H1 (cell line): ENCODE measurements around the gene ATMIN. TPM values are rescaled to one million over a fixed set of nuclear protein-coding genes. Genes with fewer than 3 reads are reported as not detected.

Source experiments
- CTCF ChIA-PET: fragments of 300-600 bp; sonication (Branson Sonifier 250); formaldehyde crosslinking; loops from one replicate; lab custom pipeline; 2021; ENCODE audit not compliant: partially characterized antibody; lab: Charles Lee
- POLR2A ChIA-PET: fragments of 300-600 bp; sonication (Branson Sonifier 250); formaldehyde crosslinking; loops from one replicate; lab custom pipeline; 2021; ENCODE audit warnings: inconsistent platforms; ENCODE audit not compliant: partially characterized antibody; lab: Charles Lee
- DNase-seq, 2 experiments: peaks; one replicate each; pipeline versions ENCODE4 v3.0.0 to v3.0.0-alpha.2; 2010 to 2022; ENCODE audit warnings: low spot score in 2 of 2, low read depth in 1 of 2, mixed read lengths in 1 of 2
- FAIRE-seq: peaks from 2 replicates; lab custom pipeline; 2011; peaks lifted over from hg19 to GRCh38; lab: Jason Lieb, UNC
- H2AFZ ChIP-seq: 2 replicates; pipeline ENCODE4 v1.8.1; 2012; ENCODE audit warnings: low read length, inconsistent platforms
- H2AK5ac ChIP-seq: 2 replicates; pipeline ENCODE4 v1.6.1; 2013; ENCODE audit warnings: low read depth, low read length
- H2BK120ac ChIP-seq: replicated peaks from 2 replicates; pipeline ENCODE3; 2013; ENCODE audit warnings: low read depth, low read length, inconsistent platforms
- H2BK12ac ChIP-seq: 2 replicates; pipeline ENCODE4 v1.6.1; 2013; ENCODE audit warnings: low read depth, low read length
- H2BK15ac ChIP-seq: 2 replicates; pipeline ENCODE4 v1.6.1; 2013; ENCODE audit warnings: low read length
- H2BK20ac ChIP-seq: 2 replicates; pipeline ENCODE4 v1.6.1; 2013; ENCODE audit warnings: low read length
- H2BK5ac ChIP-seq: 2 replicates; pipeline ENCODE4 v1.6.1; 2013; ENCODE audit warnings: low read depth, low read length
- H3K14ac ChIP-seq: 2 replicates; pipeline ENCODE4 v1.6.1; 2013; ENCODE audit warnings: inconsistent platforms; ENCODE audit not compliant: insufficient read length
- H3K18ac ChIP-seq: 2 replicates; pipeline ENCODE4 v1.6.1; 2013; ENCODE audit warnings: low read length; ENCODE audit errors: extremely low read depth
- H3K23ac ChIP-seq: 2 replicates; pipeline ENCODE4 v1.6.1; 2013; ENCODE audit warnings: inconsistent platforms; ENCODE audit not compliant: insufficient read length
- H3K23me2 ChIP-seq: 2 replicates; pipeline ENCODE4 v1.6.1; 2013; ENCODE audit warnings: low read depth, low read length
- H3K27ac ChIP-seq: 2 replicates; pipeline ENCODE4 v1.6.1; 2011; ENCODE audit warnings: low read depth, low read length, inconsistent platforms
- H3K27me3 ChIP-seq, 4 experiments: replicated peaks in 1 of 4; 1 replicate in 1 of 4; 2 replicates in 3 of 4; pipeline versions ENCODE4 v1.6.1 to v1.8.1; 2011 to 2013; ENCODE audit warnings: low read length in 3 of 4, mild to moderate bottlenecking in 3 of 4, inconsistent platforms in 2 of 4, mixed read lengths in 2 of 4, moderate library complexity in 1 of 4; ENCODE audit not compliant: control insufficient read depth in 3 of 4, insufficient read depth in 3 of 4; ENCODE audit errors: extremely low read depth in 1 of 4
- H3K36me3 ChIP-seq, 4 experiments: 2 replicates each; pipeline versions ENCODE4 v1.6.1 to v1.8.1; 2011 to 2013; ENCODE audit warnings: mild to moderate bottlenecking in 4 of 4, low read length in 3 of 4, moderate library complexity in 2 of 4, control low read depth in 1 of 4, inconsistent platforms in 1 of 4; ENCODE audit not compliant: insufficient read depth in 4 of 4, control insufficient read depth in 2 of 4
- H3K4ac ChIP-seq: replicated peaks from 2 replicates; pipeline ENCODE3; 2013; ENCODE audit warnings: low read length, low read depth, mixed read lengths, inconsistent platforms; ENCODE audit not compliant: insufficient read length
- H3K4me1 ChIP-seq, 4 experiments: replicated peaks in 1 of 4; 1 replicate in 1 of 4; 2 replicates in 3 of 4; pipeline versions ENCODE4 v1.6.1 to v1.8.1; 2011 to 2013; ENCODE audit warnings: low read length in 3 of 4, inconsistent platforms in 2 of 4, mixed read lengths in 1 of 4; ENCODE audit not compliant: insufficient read depth in 4 of 4, control insufficient read depth in 3 of 4
- H3K4me2 ChIP-seq, 2 experiments: 2 replicates each; pipeline versions ENCODE4 v1.6.1 to v1.8.1; 2011 to 2013; ENCODE audit warnings: low read depth in 2 of 2, low read length in 2 of 2, control low read depth in 1 of 2, inconsistent platforms in 1 of 2, mild to moderate bottlenecking in 1 of 2; ENCODE audit not compliant: insufficient read depth in 1 of 2
- H3K4me3 ChIP-seq, 4 experiments: fragments of 200-600, 300-600 bp in 1 of 4; sonication (generic), shearing (Covaris generic), sonication (Bioruptor Twin) in 1 of 4; 2 replicates each; pipeline versions ENCODE4 v1.5.1 to v1.8.1; 2011 to 2016; ENCODE audit warnings: low read length in 4 of 4, low read depth in 3 of 4, control low read depth in 2 of 4, inconsistent platforms in 2 of 4, mild to moderate bottlenecking in 2 of 4, mixed read lengths in 1 of 4, moderate library complexity in 1 of 4; ENCODE audit not compliant: insufficient read depth in 2 of 4; ENCODE audit errors: extremely low read depth in 1 of 4
- H3K56ac ChIP-seq: replicated peaks from 2 replicates; pipeline ENCODE3; 2013; ENCODE audit warnings: low read depth, mild to moderate bottlenecking, mixed read lengths, low read length, inconsistent platforms; ENCODE audit not compliant: insufficient read length
- H3K79me1 ChIP-seq: 2 replicates; pipeline ENCODE4 v1.6.1; 2013; ENCODE audit warnings: low read depth, low read length, control low read depth
- H3K79me2 ChIP-seq, 2 experiments: 2 replicates each; pipeline versions ENCODE4 v1.6.1 to v1.8.1; 2012 to 2013; ENCODE audit warnings: low read length in 2 of 2, mild to moderate bottlenecking in 2 of 2, inconsistent platforms in 1 of 2; ENCODE audit not compliant: insufficient read depth in 2 of 2, control insufficient read depth in 1 of 2
- H3K9ac ChIP-seq, 4 experiments: replicated peaks in 1 of 4; 1 replicate in 1 of 4; 2 replicates in 3 of 4; pipeline versions ENCODE4 v1.6.1 to v1.8.1; 2011 to 2013; ENCODE audit warnings: low read depth in 3 of 4, low read length in 3 of 4, control low read depth in 2 of 4, mild to moderate bottlenecking in 2 of 4, moderate library complexity in 2 of 4, inconsistent platforms in 1 of 4; ENCODE audit errors: extremely low read depth in 1 of 4
- H3K9me3 ChIP-seq, 2 experiments: 2 replicates each; pipeline versions ENCODE4 v1.6.1 to v1.8.1; 2012 to 2013; ENCODE audit warnings: mild to moderate bottlenecking in 2 of 2, moderate library complexity in 2 of 2, control low read depth in 1 of 2, inconsistent platforms in 1 of 2, low read depth in 1 of 2, low read length in 1 of 2, mixed read lengths in 1 of 2; ENCODE audit not compliant: insufficient read depth in 2 of 2
- H4K20me1 ChIP-seq, 2 experiments: replicated peaks in 1 of 2; 2 replicates each; pipeline versions ENCODE3 to v1.8.1; 2011 to 2013; ENCODE audit warnings: inconsistent platforms in 2 of 2, low read length in 2 of 2, mild to moderate bottlenecking in 1 of 2; ENCODE audit not compliant: insufficient read depth in 2 of 2, control insufficient read depth in 1 of 2
- H4K5ac ChIP-seq: 2 replicates; pipeline ENCODE4 v1.6.1; 2013; ENCODE audit warnings: low read length, low read depth, mixed read lengths, inconsistent platforms; ENCODE audit not compliant: insufficient read length
- H4K8ac ChIP-seq: 2 replicates; pipeline ENCODE4 v1.8.0; 2013; ENCODE audit warnings: mild to moderate bottlenecking, moderate library complexity, low read length, inconsistent platforms; ENCODE audit not compliant: insufficient read depth; ENCODE audit errors: extremely low read depth
- H4K91ac ChIP-seq: replicated peaks from 2 replicates; pipeline ENCODE3; 2013; ENCODE audit warnings: low read length, mixed read lengths, inconsistent platforms; ENCODE audit not compliant: insufficient read length
- ASH2L ChIP-seq: fragments of 200-600, 300-600 bp; sonication (generic); IDR thresholded peaks from one replicate; pipeline ENCODE4 v1.7.1; 2017; ENCODE audit warnings: low read length
- CREB1 ChIP-seq: IDR thresholded peaks from 2 replicates; pipeline ENCODE4 v1.6.1; 2012; ENCODE audit warnings: inconsistent platforms
- EGR1 ChIP-seq: IDR thresholded peaks from 2 replicates; pipeline ENCODE4 v1.6.1; 2011; ENCODE audit warnings: low read depth, low read length, borderline replicate concordance
- HDAC6 ChIP-seq: IDR thresholded peaks from one replicate; pipeline ENCODE4 v1.7.1; 2012; ENCODE audit warnings: low read depth, mild to moderate bottlenecking, inconsistent platforms, low read length, moderate library complexity
- NANOG ChIP-seq: IDR thresholded peaks from 2 replicates; pipeline ENCODE4 v1.6.1; 2011; ENCODE audit warnings: low read length, low read depth, mild to moderate bottlenecking, inconsistent platforms; ENCODE audit not compliant: insufficient read depth, poor library complexity, severe bottlenecking
- POU5F1 ChIP-seq: IDR thresholded peaks from 2 replicates; pipeline ENCODE4 v1.6.1; 2011; ENCODE audit warnings: low read depth, mild to moderate bottlenecking, low read length, moderate library complexity
- SP4 ChIP-seq: IDR thresholded peaks from 2 replicates; pipeline ENCODE4 v1.6.1; 2012; ENCODE audit warnings: low read length, inconsistent platforms
- SRF ChIP-seq: IDR thresholded peaks from 2 replicates; pipeline ENCODE4 v1.6.1; 2011; ENCODE audit warnings: mild to moderate bottlenecking, low read depth, low read length, moderate library complexity
- TBP ChIP-seq: IDR thresholded peaks from 2 replicates; pipeline ENCODE4 v1.6.1; 2011; ENCODE audit warnings: low read depth, low read length, improper control_type of control experiment
- TEAD4 ChIP-seq: IDR thresholded peaks from 2 replicates; pipeline ENCODE4 v1.6.1; 2012; ENCODE audit warnings: low read depth, low read length, inconsistent platforms, mixed read lengths
- WGBS, 2 experiments: shearing (Covaris generic) in 1 of 2; methylation state at CpG; one replicate each; pipeline versions ENCODE4 v1.1.6 to v1.1.7; 2013 to 2015; ENCODE audit warnings: low lambda C conversion rate in 2 of 2, mixed read lengths in 2 of 2, inconsistent platforms in 1 of 2, low coverage in 1 of 2, missing lambda C conversion rate in 1 of 2; ENCODE audit not compliant: insufficient replicate concordance in 2 of 2, insufficient coverage in 1 of 2, insufficient read length in 1 of 2; ENCODE audit errors: extremely low coverage in 1 of 2, missing lambda C conversion rate in 1 of 2; 5-methylcytosine and 5-hydroxymethylcytosine counted together
- polyA plus RNA-seq, 7 experiments: library from polyadenylated mRNA; depleted of rRNA in 3 of 7; stranded (reverse) in 5 of 7; unstranded in 2 of 7; fragments of >200 nt in 5 of 7; fragments of 200-250 nt in 2 of 7; gene quantifications; 1 replicate in 5 of 7; 2 replicates in 1 of 7; 4 replicates in 1 of 7; pipeline versions ENCODE4 v1.2.1 to v1.2.3, GENCODE V29; 2011 to 2013; ENCODE audit warnings: missing spikeins in 2 of 7, mixed read lengths in 2 of 7
- total RNA-seq: library from RNA; stranded (reverse); fragmentation: NEBNext Ultra II Directional; extraction: Animal tissue kit (Norgen Biotek cat#: 25700); gene quantifications from 2 replicates; pipeline ENCODE4 v1.2.1, GENCODE V29; 2021
- TF ChIP-seq, protein P1 (sequence below), 3 experiments: IDR thresholded peaks; 1 replicate in 2 of 3; 2 replicates in 1 of 3; pipeline versions ENCODE4 v1.5.1 to v1.6.1; 2011; ENCODE audit warnings: low read length in 3 of 3, mild to moderate bottlenecking in 3 of 3, inconsistent platforms in 2 of 3, low read depth in 1 of 3, moderate library complexity in 1 of 3; ENCODE audit not compliant: insufficient read depth in 1 of 3; ENCODE audit errors: control extremely low read depth in 1 of 3

Gene ATMIN
- total and polyA plus RNA-seq, 2 of the 8 experiments (the other 6 are each of a cell fraction or from before 2014, with no cell fraction given), result 34.8 to 59.8 TPM

DNA sequence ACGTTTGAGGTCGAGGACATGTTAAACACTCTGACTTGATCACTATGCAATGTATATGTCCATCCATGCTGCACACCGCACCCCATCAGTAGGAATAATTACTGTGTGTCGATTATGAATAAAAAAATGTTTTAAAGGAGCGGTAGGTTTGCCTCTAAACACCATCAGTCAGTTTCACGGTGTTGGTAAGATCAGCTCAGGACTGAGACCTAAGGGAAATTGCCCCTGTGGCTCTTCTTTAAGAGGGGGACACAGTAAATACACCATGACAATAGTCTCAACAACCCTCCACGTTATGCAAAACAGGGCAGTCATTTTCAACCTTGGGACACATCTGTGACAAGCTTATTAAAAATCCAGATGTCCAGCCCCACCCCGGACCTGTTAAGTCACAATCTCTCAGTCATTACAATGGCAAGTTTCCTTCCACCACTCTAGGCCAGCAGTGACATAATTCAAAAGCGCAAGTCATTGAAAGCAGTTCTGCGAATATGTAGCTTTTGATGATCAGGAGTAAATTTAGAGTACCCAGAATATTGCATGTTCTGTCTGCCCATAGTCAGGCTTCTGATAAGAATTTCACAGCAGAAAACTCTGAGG is 1.2 kb downstream of the ATMIN start:
- peaks cover 2 to 6% (median 3%) of the 10 kb centered on the region in 4 experiments; a peak in 5 of 7 replicates for H3K4me1 ChIP-seq
- no peaks in the 10 kb centered on the region for H3K27me3 ChIP-seq
- H2BK15ac ChIP-seq, result no peak overlapping the region
- no peak overlapping the region for H4K8ac ChIP-seq
- 0 out of 2 replicates have a peak overlapping the region, but pooled peaks have one; percentile 33 for H2AK5ac ChIP-seq
- H3K4me3 ChIP-seq, result peak overlapping the region; percentile 66 to 90 (median 85)
- DNase-seq, result no peak
- peak overlapping the region; percentile 90 to 91 for H3K4me2 ChIP-seq
- no peak overlapping the region for H4K5ac ChIP-seq
- H3K56ac ChIP-seq, result peak overlapping the region; percentile 9
- FAIRE-seq, result no peak
- WGBS, 2 experiments, result 52% methylated on average over 10 of the region's 10 CpGs; no CpG with 5 or more reads in 1 of the 2 experiments
- H3K4ac ChIP-seq, result no peak overlapping the region
- H2BK12ac ChIP-seq, result no peak overlapping the region
- ChIA-PET POLR2A (interaction anchor here (0.6 to 4.4 kb wide), 15 partner anchors 8 to 277 kb away, joined by 3 to 35 read pairs (median 4); partner anchors contain the start of genes C16orf46, CENPN and CMC2), CTCF (interaction anchor here (0.9 to 2.5 kb wide), 10 partner anchors 11 to 168 kb away, joined by 3 to 10 read pairs (median 3); no protein-coding TSS in a partner anchor)
- no peak overlapping the region for H2BK5ac ChIP-seq
- peaks cover 2% of the 10 kb centered on the region for H3K23me2 ChIP-seq
- no peak overlapping the region for H2BK120ac ChIP-seq
- peaks cover 6 to 47% of the 10 kb centered on the region in 2 experiments for H3K79me2 ChIP-seq
- no peak overlapping the region for H3K14ac ChIP-seq
- H3K18ac ChIP-seq, result no peak overlapping the region
- H2AFZ ChIP-seq, result 0 out of 2 replicates have a peak overlapping the region, but pooled peaks have one; percentile 11
- H3K27ac ChIP-seq, result no peak overlapping the region
- no peak overlapping the region for H3K23ac ChIP-seq
- H4K91ac ChIP-seq, result no peak overlapping the region
- H3K79me1 ChIP-seq, result peaks cover 6% of the 10 kb centered on the region
- H3K36me3 ChIP-seq, result peaks cover 3 to 22% (median 10%) of the 10 kb centered on the region in 4 experiments; a peak in 6 of 8 replicates
- H2BK20ac ChIP-seq, result no peak overlapping the region
- H3K9me3 ChIP-seq, result peaks cover 3 to 4% of the 10 kb centered on the region in 2 experiments; a peak in 2 of 4 replicates
- H3K9ac ChIP-seq, result peak overlapping the region; percentile 74 to 96 (median 90)
- peaks cover 0 to 9% of the 10 kb centered on the region in 2 experiments for H4K20me1 ChIP-seq
- no peak for TF ChIP-seq TEAD4
- no peak for TF ChIP-seq NANOG
- TF ChIP-seq TBP, result no peak
- no peak for TF ChIP-seq HDAC6
- no peak for TF ChIP-seq ASH2L
- no peak for TF ChIP-seq POU5F1
- TF ChIP-seq SP4, result no peak
- TF ChIP-seq CREB1, result no peak
- TF ChIP-seq SRF, result no peak
- TF ChIP-seq, protein P1, sequence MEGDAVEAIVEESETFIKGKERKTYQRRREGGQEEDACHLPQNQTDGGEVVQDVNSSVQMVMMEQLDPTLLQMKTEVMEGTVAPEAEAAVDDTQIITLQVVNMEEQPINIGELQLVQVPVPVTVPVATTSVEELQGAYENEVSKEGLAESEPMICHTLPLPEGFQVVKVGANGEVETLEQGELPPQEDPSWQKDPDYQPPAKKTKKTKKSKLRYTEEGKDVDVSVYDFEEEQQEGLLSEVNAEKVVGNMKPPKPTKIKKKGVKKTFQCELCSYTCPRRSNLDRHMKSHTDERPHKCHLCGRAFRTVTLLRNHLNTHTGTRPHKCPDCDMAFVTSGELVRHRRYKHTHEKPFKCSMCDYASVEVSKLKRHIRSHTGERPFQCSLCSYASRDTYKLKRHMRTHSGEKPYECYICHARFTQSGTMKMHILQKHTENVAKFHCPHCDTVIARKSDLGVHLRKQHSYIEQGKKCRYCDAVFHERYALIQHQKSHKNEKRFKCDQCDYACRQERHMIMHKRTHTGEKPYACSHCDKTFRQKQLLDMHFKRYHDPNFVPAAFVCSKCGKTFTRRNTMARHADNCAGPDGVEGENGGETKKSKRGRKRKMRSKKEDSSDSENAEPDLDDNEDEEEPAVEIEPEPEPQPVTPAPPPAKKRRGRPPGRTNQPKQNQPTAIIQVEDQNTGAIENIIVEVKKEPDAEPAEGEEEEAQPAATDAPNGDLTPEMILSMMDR (IDR thresholded peaks at IDR 0.05; ENCODE audit: control extremely low read depth in 1 of 3, insufficient read depth in 1 of 3, low read depth in 1 of 3, low read length in 3 of 3), result no peak
- no peak for TF ChIP-seq EGR1
